Activated CD8-positive, alpha-beta memory T cell treated with anti-CD3 and anti-CD28 coated beads for 48 hours (primary cell): ENCODE data around the gene CHL1.
A peak's percentile ranks its signal among the peaks of the same experiment; 100 is the strongest.
"Not testable (repeated sequence)": the region's sequence is repeated elsewhere in the genome, so short reads cannot be mapped to it uniquely, and the experiment has no call there.

Experiments
- DNase-seq, 3 experiments: peaks; one replicate each; pipeline ENCODE4 v3.0.0-alpha.2; 2020; ENCODE audit warnings: low read depth in 2 of 3, low spot score in 2 of 3

Gene CHL1

GRCh38 chr3:335240-335639, 138.7 kb downstream of the CHL1 start:
- DNase-seq: no peak

GRCh38 chr3:339351-339750, 142.8 kb downstream of the CHL1 start:
- DNase-seq: no peak

- DNase-seq: no peak
These were observed 145.4 kb downstream of the CHL1 start for GRCh38 chr3:341998-342397.

- no peak for DNase-seq
These were observed 149.6 kb downstream of the CHL1 start for GRCh38 chr3:346186-346585.

GRCh38 chr3:347581-347980, 151.0 kb downstream of the CHL1 start:
- DNase-seq: no peak

GRCh38 chr3:350871-351371, 154.4 kb downstream of the CHL1 start:
- no peak for DNase-seq

GRCh38 chr3:352599-352998, 156.0 kb downstream of the CHL1 start:
- DNase-seq: no peak

GRCh38 chr3:353191-353739, 156.7 kb downstream of the CHL1 start:
- DNase-seq: no peak

GRCh38 chr3:354432-354831, 157.9 kb downstream of the CHL1 start:
- DNase-seq: peak in 1 of 3 experiments; percentile 4

GRCh38 chr3:355622-356021, 159.1 kb downstream of the CHL1 start:
- DNase-seq: no peak

GRCh38 chr3:356952-357351, 160.4 kb downstream of the CHL1 start:
- no peak for DNase-seq

GRCh38 chr3:359672-360071, 163.1 kb downstream of the CHL1 start:
- no peak for DNase-seq

GRCh38 chr3:362681-363338, 166.2 kb downstream of the CHL1 start:
- DNase-seq: no peak

- DNase-seq: no peak
These were observed 167.7 kb downstream of the CHL1 start for GRCh38 chr3:364287-364686.

- no peak for DNase-seq
These were observed 168.7 kb downstream of the CHL1 start for GRCh38 chr3:365268-365667.

- DNase-seq: not testable (repeated sequence)
These were observed 169.7 kb downstream of the CHL1 start for GRCh38 chr3:366253-366652.

GRCh38 chr3:373193-373779, 176.7 kb downstream of the CHL1 start:
- no peak for DNase-seq

GRCh38 chr3:374459-374858, 177.9 kb downstream of the CHL1 start:
- no peak for DNase-seq

- DNase-seq: no peak
These were observed 180.6 kb downstream of the CHL1 start for GRCh38 chr3:377158-377561.

- no peak for DNase-seq
These were observed 184.2 kb downstream of the CHL1 start for GRCh38 chr3:380801-381200.

GRCh38 chr3:385151-385550, 188.6 kb downstream of the CHL1 start:
- DNase-seq: no peak

GRCh38 chr3:394775-395174, 198.2 kb downstream of the CHL1 start:
- no peak for DNase-seq

GRCh38 chr3:396293-396692, 199.7 kb downstream of the CHL1 start:
- DNase-seq: no peak
